Measurements from ENCODE around the gene COMP.
"Not testable (repeated sequence)": the region's sequence is repeated elsewhere in the genome, so short reads cannot be mapped to it uniquely, and the experiment has no call there.

The COMP gene

GRCh38 chr19:18790566-18791314, at the start of gene COMP:
Gene COMP (minus strand): TSS chr19:18791305. CDS start chr19:18791269, 36 bp downstream.
- DNase-seq (ENCODE audit: low read depth): no peak

- no peak for DNase-seq (ENCODE audit: low read depth)
Observed at GRCh38 chr19:18840288-18841267, 49.5 kb upstream of the COMP start.

GRCh38 chr19:18839465-18840287, 48.6 kb upstream of the COMP start:
- DNase-seq (ENCODE audit: low read depth): no peak

- DNase-seq (ENCODE audit: low read depth): no peak
Observed at GRCh38 chr19:18834644-18834984, 43.5 kb upstream of the COMP start.

- DNase-seq (ENCODE audit: low read depth): no peak
Observed at GRCh38 chr19:18833849-18834643, 42.9 kb upstream of the COMP start.

- DNase-seq (ENCODE audit: low read depth): no peak
Observed at GRCh38 chr19:18833141-18833476, 42.0 kb upstream of the COMP start.

GRCh38 chr19:18832306-18833140, 41.4 kb upstream of the COMP start:
- peak; percentile 25 for DNase-seq (ENCODE audit: low read depth)

GRCh38 chr19:18831524-18832305, 40.6 kb upstream of the COMP start, which contains the start of gene UPF1:
Gene UPF1 (plus strand): TSS chr19:18831959. CDS start chr19:18832210, 251 bp downstream.
- peak; percentile 98 for DNase-seq (ENCODE audit: low read depth)

GRCh38 chr19:18830488-18830887, 39.4 kb upstream of the COMP start:
- no peak for DNase-seq (ENCODE audit: low read depth)

- no peak for DNase-seq (ENCODE audit: low read depth)
Observed at GRCh38 chr19:18828786-18829185, 37.7 kb upstream of the COMP start.

- DNase-seq (ENCODE audit: low read depth): no peak
Observed at GRCh38 chr19:18817574-18817973, 26.5 kb upstream of the COMP start.

- not testable (repeated sequence) for DNase-seq (ENCODE audit: low read depth)
Observed at GRCh38 chr19:18816645-18817044, 25.5 kb upstream of the COMP start.

- no peak for DNase-seq (ENCODE audit: low read depth)
Observed at GRCh38 chr19:18815673-18816072, 24.6 kb upstream of the COMP start.

- no peak for DNase-seq (ENCODE audit: low read depth)
Observed at GRCh38 chr19:18814063-18814462, 23.0 kb upstream of the COMP start.

- not testable (repeated sequence) for DNase-seq (ENCODE audit: low read depth)
Observed at GRCh38 chr19:18811638-18812037, 20.5 kb upstream of the COMP start.

GRCh38 chr19:18809149-18809868, 18.2 kb upstream of the COMP start:
- no peak for DNase-seq (ENCODE audit: low read depth)

- DNase-seq (ENCODE audit: low read depth): no peak
Observed at GRCh38 chr19:18807861-18808331, 16.8 kb upstream of the COMP start.

GRCh38 chr19:18804643-18805042, 13.5 kb upstream of the COMP start:
- no peak for DNase-seq (ENCODE audit: low read depth)

GRCh38 chr19:18804139-18804601, 13.1 kb upstream of the COMP start:
- DNase-seq (ENCODE audit: low read depth): no peak

All from activated T-cell treated with anti-CD3 and anti-CD28 coated beads for 48 hours (primary cell).